GM23338 (cell line): Measurements from ENCODE around the gene NRROS.

Experiments used
- CREB1 ChIP-seq: fragments of 250-450 bp; sonication (Bioruptor Pico); IDR thresholded peaks from 2 replicates; pipeline ENCODE4 v1.5.0; 2020; ENCODE audit warnings: low read depth, mild to moderate bottlenecking, moderate library complexity
- EZH2 ChIP-seq: fragments of 200-600 bp; sonication (generic); IDR thresholded peaks from one replicate; pipeline ENCODE4 v1.8.0; 2017; ENCODE audit warnings: antibody characterized with exemption, mild to moderate bottlenecking, low read depth; ENCODE audit not compliant: unreplicated experiment
- EZH2phosphoT487 ChIP-seq: fragments of 200-600 bp; sonication (generic); IDR thresholded peaks from one replicate; pipeline ENCODE4 v1.8.1; 2018; ENCODE audit warnings: antibody characterized with exemption; ENCODE audit not compliant: unreplicated experiment
- JUNB ChIP-seq: IDR thresholded peaks from one replicate; pipeline ENCODE4 v1.6.1; 2016; ENCODE audit warnings: antibody characterized with exemption; ENCODE audit not compliant: unreplicated experiment
- NANOG ChIP-seq: IDR thresholded peaks from 2 replicates; pipeline ENCODE4 v1.6.1; 2016; ENCODE audit warnings: antibody characterized with exemption, borderline replicate concordance
- POLR2AphosphoS5 ChIP-seq: IDR thresholded peaks from 2 replicates; pipeline ENCODE4 v1.6.1; 2016; ENCODE audit warnings: antibody characterized with exemption, low read depth
- STAT1 ChIP-seq: IDR thresholded peaks from one replicate; pipeline ENCODE4 v1.6.1; 2016; ENCODE audit warnings: antibody characterized with exemption; ENCODE audit not compliant: unreplicated experiment
- ZNF114 ChIP-seq: fragments of 250-450 bp; sonication (Bioruptor Pico); IDR thresholded peaks from 2 replicates; pipeline ENCODE4 v1.5.0; 2020; ENCODE audit warnings: mild to moderate bottlenecking, moderate library complexity
- ZNF331 ChIP-seq: fragments of 250-450 bp; sonication (Bioruptor Pico); IDR thresholded peaks from 2 replicates; pipeline ENCODE4 v1.5.0; 2020; ENCODE audit warnings: low read depth, mild to moderate bottlenecking, moderate library complexity
- TF ChIP-seq, protein P1 (sequence below), 2 experiments: fragments of 200-600 bp in 1 of 2; sonication (generic) in 1 of 2; conservative IDR thresholded peaks; 2 replicates each; pipeline versions ENCODE4 v1.5.1 to v1.6.1; 2016 to 2017; ENCODE audit warnings: antibody characterized with exemption in 2 of 2, low read depth in 2 of 2, mild to moderate bottlenecking in 2 of 2, moderate library complexity in 1 of 2
- TF ChIP-seq, protein P2 (sequence below): IDR thresholded peaks from one replicate; pipeline ENCODE4 v1.6.1; 2018; ENCODE audit warnings: antibody characterized with exemption; ENCODE audit not compliant: unreplicated experiment
- TF ChIP-seq, protein P3 (sequence below): IDR thresholded peaks from 2 replicates; pipeline ENCODE4 v1.6.1; 2016; ENCODE audit warnings: antibody characterized with exemption

DNA sequence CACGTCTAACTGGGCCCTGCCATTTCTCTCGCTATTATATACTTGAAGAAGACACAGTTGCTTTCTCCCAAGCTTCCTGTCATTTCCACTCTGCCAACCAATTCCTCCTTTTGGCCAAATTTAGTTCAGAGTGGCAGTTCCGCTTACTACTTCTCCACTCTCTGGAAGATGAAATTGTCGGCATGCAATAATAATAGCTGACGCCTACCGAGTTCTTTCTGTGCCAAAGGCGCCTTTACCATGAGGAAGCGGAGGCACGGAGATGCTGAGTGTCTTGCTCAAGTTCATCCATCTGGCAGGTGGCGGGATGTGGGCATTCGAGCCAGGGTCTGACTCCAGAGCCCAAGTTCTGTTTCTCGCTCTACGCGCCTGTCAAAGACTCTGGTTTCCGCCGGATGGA, 14.6 kb upstream of the NRROS start:
- TF ChIP-seq, protein P1, sequence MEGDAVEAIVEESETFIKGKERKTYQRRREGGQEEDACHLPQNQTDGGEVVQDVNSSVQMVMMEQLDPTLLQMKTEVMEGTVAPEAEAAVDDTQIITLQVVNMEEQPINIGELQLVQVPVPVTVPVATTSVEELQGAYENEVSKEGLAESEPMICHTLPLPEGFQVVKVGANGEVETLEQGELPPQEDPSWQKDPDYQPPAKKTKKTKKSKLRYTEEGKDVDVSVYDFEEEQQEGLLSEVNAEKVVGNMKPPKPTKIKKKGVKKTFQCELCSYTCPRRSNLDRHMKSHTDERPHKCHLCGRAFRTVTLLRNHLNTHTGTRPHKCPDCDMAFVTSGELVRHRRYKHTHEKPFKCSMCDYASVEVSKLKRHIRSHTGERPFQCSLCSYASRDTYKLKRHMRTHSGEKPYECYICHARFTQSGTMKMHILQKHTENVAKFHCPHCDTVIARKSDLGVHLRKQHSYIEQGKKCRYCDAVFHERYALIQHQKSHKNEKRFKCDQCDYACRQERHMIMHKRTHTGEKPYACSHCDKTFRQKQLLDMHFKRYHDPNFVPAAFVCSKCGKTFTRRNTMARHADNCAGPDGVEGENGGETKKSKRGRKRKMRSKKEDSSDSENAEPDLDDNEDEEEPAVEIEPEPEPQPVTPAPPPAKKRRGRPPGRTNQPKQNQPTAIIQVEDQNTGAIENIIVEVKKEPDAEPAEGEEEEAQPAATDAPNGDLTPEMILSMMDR (conservative IDR thresholded peaks at IDR 0.05; ENCODE audit: low read depth in 2 of 2) = no peak
- no peak for TF ChIP-seq EZH2
- TF ChIP-seq POLR2AphosphoS5 = no peak
- TF ChIP-seq, protein P2, sequence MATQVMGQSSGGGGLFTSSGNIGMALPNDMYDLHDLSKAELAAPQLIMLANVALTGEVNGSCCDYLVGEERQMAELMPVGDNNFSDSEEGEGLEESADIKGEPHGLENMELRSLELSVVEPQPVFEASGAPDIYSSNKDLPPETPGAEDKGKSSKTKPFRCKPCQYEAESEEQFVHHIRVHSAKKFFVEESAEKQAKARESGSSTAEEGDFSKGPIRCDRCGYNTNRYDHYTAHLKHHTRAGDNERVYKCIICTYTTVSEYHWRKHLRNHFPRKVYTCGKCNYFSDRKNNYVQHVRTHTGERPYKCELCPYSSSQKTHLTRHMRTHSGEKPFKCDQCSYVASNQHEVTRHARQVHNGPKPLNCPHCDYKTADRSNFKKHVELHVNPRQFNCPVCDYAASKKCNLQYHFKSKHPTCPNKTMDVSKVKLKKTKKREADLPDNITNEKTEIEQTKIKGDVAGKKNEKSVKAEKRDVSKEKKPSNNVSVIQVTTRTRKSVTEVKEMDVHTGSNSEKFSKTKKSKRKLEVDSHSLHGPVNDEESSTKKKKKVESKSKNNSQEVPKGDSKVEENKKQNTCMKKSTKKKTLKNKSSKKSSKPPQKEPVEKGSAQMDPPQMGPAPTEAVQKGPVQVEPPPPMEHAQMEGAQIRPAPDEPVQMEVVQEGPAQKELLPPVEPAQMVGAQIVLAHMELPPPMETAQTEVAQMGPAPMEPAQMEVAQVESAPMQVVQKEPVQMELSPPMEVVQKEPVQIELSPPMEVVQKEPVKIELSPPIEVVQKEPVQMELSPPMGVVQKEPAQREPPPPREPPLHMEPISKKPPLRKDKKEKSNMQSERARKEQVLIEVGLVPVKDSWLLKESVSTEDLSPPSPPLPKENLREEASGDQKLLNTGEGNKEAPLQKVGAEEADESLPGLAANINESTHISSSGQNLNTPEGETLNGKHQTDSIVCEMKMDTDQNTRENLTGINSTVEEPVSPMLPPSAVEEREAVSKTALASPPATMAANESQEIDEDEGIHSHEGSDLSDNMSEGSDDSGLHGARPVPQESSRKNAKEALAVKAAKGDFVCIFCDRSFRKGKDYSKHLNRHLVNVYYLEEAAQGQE = no peak
- no peak for TF ChIP-seq EZH2phosphoT487
- TF ChIP-seq JUNB = no peak
- TF ChIP-seq, protein P3, sequence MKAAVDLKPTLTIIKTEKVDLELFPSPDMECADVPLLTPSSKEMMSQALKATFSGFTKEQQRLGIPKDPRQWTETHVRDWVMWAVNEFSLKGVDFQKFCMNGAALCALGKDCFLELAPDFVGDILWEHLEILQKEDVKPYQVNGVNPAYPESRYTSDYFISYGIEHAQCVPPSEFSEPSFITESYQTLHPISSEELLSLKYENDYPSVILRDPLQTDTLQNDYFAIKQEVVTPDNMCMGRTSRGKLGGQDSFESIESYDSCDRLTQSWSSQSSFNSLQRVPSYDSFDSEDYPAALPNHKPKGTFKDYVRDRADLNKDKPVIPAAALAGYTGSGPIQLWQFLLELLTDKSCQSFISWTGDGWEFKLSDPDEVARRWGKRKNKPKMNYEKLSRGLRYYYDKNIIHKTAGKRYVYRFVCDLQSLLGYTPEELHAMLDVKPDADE = no peak
- no peak for TF ChIP-seq ZNF114
- TF ChIP-seq CREB1 (CRISPR knock-in tag) = no peak
- no peak for TF ChIP-seq ZNF331 (CRISPR knock-in tag)
- no peak for TF ChIP-seq NANOG
- no peak for TF ChIP-seq STAT1
